Body of pancreas (tissue), 4 donors: ENCODE measurements around the gene PTTG1.

ENCODE experiments used
- CTCF ChIP-seq, 7 experiments: fragments of 450-650 bp in 4 of 7; fragments of 200-600 bp in 3 of 7; sonication (generic) in 3 of 7; IDR thresholded peaks; one replicate each; pipeline ENCODE4 v1.5.1; 2016 to 2019; ENCODE audit warnings: antibody characterized with exemption in 7 of 7
- POLR2A ChIP-seq, 3 donors: fragments of 450-650 bp; IDR thresholded peaks; one replicate each; pipeline ENCODE4 v1.6.1; 2016; ENCODE audit warnings: antibody characterized with exemption in 3 of 3, mild to moderate bottlenecking in 2 of 3

- TF ChIP-seq POLR2A (IDR thresholded peaks at IDR 0.05) (no peak), CTCF (IDR thresholded peaks at IDR 0.05) (no peak)
Observed at GRCh38 chr5:160435532-160435931, 13.9 kb downstream of the PTTG1 start.
